Ascending aorta (tissue), 2 donors: ENCODE measurements around the gene NR2F2. TPM values are rescaled to one million over a fixed set of nuclear protein-coding genes. Genes with fewer than 3 reads are reported as not detected.

Experiments
- DNase-seq, 2 donors: peaks; one replicate each; pipeline ENCODE4 v3.0.0-alpha.2; 2019; ENCODE audit warnings: low spot score in 2 of 2
- H3K27ac ChIP-seq, 2 donors: fragments of 200-600 bp; sonication (generic); one replicate each; pipeline ENCODE4 v1.5.1; 2016 to 2017; ENCODE audit warnings: mild to moderate bottlenecking in 1 of 2
- H3K27me3 ChIP-seq: fragments of 200-600 bp; sonication (generic); one replicate; pipeline ENCODE4 v1.5.1; 2017
- H3K36me3 ChIP-seq, 2 donors: fragments of 200-600 bp; sonication (generic); one replicate each; pipeline ENCODE4 v1.5.1; 2016
- H3K4me1 ChIP-seq, 2 donors: fragments of 200-600 bp; sonication (generic); one replicate each; pipeline ENCODE4 v1.5.1; 2016 to 2017; ENCODE audit warnings: mild to moderate bottlenecking in 1 of 2
- H3K4me3 ChIP-seq, 2 donors: fragments of 200-600 bp; sonication (generic); one replicate each; pipeline ENCODE4 v1.5.1; 2016 to 2017; ENCODE audit warnings: mild to moderate bottlenecking in 1 of 2
- H3K9me3 ChIP-seq, 2 donors: fragments of 200-600 bp; sonication (generic); one replicate each; pipeline ENCODE4 v1.5.1; 2016
- CTCF ChIP-seq, 3 experiments: fragments of 200-600 bp in 2 of 3; fragments of 450-650 bp in 1 of 3; sonication (generic) in 2 of 3; IDR thresholded peaks; one replicate each; pipeline ENCODE4 v1.5.1; 2016 to 2019; ENCODE audit warnings: antibody characterized with exemption in 3 of 3, mild to moderate bottlenecking in 1 of 3, moderate library complexity in 1 of 3
- intact Hi-C: fragments of 100-400 bp; cut with DNase I; formaldehyde crosslinking; loops from one replicate; pipeline ENCODE4 v1.15.1; 2023
- total RNA-seq: library from RNA; depleted of rRNA; stranded (reverse); fragments of >200 nt; gene quantifications from one replicate; pipeline ENCODE4 v1.1.0, GENCODE V29; 2016

Gene NR2F2
- total RNA-seq, 1 donor from 2014 or later, result 126 TPM

GRCh38 chr15:96338766-96339618, 8.5 kb downstream of the NR2F2 start:
- H3K4me1 ChIP-seq, result peaks cover 0 to 3% of the 10 kb centered on the region in 2 donors
- no peaks in the 10 kb centered on the region for H3K27me3 ChIP-seq
- no peak for DNase-seq
- no peak for TF ChIP-seq CTCF (IDR thresholded peaks at IDR 0.05)
- peak overlapping the region; percentile 95 for H3K4me3 ChIP-seq
- no peaks in the 10 kb centered on the region for H3K9me3 ChIP-seq
- peak overlapping the region; percentile 91 for H3K27ac ChIP-seq
- intact Hi-C loops, result loop anchor here (1.0 to 10.0 kb wide), 3 partner anchors 9 to 924 kb away; partner anchors contain the start of gene NR2F2
- H3K36me3 ChIP-seq, result peaks cover 4 to 39% of the 10 kb centered on the region in 2 donors

DNA sequence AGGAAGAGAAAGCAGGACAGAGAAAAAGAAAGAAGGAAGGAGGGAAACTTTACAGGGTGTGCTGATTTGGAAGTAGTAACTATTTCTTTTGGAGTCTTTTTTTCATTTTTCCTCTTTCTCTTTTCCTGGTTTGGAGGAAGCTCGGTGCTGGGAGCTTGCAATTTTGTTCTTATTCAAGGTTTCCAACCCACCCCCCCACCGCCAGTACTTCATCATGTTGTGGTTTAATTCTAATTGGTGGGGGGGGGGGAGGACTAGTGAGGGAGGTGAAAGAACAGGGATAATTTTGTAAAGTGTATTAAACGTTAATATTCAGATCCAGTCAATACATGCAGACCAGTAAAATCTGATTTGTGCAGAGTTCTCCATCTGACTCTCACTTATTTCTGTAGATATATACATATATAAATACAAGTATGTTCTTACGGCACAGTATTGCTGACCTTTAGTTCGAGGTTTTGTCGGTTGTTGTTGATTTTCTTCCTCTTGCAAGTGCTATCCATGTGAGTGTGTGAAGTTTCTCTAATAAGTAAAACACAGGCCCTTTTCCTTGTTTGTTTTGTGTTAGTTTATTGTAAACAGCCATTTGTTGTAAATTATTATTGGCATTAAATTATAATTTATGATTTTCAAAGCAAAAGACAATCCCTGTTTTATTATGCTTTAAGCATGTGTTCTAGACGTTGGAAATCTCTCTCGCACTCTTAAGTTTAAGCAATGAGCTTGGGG, 9.3 kb downstream of the NR2F2 start:
- DNase-seq, result no peak
- Histone ChIP-seq H3K27me3 (no peaks in the 10 kb centered on the region), H3K36me3 (peaks cover 0 to 31% of the 10 kb centered on the region in 2 donors), H3K4me3 (peak overlapping the region; percentile 95), H3K9me3 (no peaks in the 10 kb centered on the region), H3K4me1 (peaks cover under 1 to 1% of the 10 kb centered on the region in 2 donors), H3K27ac (peak overlapping the region; percentile 91)
- TF ChIP-seq CTCF (IDR thresholded peaks at IDR 0.05), result no peak
- intact Hi-C loops, result loop anchor here (1.0 to 10.0 kb wide), 4 partner anchors 9 to 1315 kb away; partner anchors contain the start of gene NR2F2

DNA sequence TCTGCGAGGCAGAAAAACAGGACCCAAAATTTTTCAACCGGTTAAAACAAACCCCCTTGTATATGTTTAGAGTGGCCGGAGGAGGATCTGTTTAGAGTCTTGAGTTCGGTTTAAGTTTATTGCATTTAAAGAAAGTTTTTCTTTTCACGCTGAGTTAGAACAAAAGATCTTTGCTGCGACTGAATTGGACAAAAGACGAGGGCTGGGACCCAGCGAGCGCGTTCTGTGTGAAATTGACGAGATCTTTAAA, 9.8 kb downstream of the NR2F2 start:
- no peak for TF ChIP-seq CTCF (IDR thresholded peaks at IDR 0.05)
- DNase-seq, result no peak

DNA sequence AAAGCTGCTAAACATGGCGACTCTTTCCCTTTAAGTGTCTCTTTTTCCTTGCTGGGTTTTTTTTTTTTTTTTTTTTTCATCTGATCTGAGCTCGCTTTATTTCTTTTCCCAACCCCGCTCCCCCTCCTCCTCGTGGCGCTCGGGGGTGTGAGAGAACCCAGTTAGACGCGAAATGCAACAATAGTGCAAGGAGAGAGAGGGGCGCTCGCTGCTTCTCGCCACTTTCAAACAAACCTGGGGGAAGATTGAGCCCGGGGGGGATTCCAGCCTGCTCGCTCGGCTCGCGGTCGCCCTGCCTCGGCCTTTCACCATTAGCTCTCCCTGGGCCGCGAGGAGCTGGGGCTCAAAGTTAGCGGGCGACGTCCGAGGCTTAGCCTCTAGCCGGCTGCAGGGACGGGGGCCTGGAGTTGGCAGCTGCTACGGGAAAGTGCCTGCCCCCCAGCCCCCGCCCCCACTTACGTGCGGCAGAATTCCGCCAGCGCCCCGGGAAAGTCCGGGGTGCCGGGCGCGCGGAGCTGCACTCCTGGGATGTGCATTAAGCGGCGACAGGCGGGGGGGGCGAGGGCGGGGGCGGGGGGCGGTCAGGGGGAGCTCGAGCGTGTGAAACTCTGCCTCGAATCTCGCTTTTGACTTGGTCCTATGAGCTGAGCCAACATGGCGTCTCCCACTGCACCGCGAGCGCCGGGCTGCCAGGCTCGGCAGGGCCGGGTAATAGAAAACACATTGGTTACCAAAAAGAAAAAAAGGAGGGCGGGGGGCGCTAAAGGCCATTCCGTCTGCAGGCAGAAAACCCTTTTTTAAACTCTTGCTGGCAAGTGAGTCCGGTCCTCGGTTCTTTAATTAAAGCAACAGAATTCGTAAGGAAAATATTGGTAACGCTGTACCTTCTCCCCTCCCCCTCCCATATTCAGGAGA, 10.4 kb downstream of the NR2F2 start:
- intact Hi-C loops, result loop anchor here (10.0 kb wide), 1 partner anchor 1316 kb away; no protein-coding TSS in a partner anchor
- peak in 1 of 2 donors; percentile 67 for DNase-seq

More for the DNA sequence above, 9.8 kb downstream of the NR2F2 start:
- Histone ChIP-seq H3K4me1 (peaks cover 0 to 5% of the 10 kb centered on the region in 2 donors), H3K4me3 (peak overlapping the region; percentile 95), H3K36me3 (peaks cover 0 to 26% of the 10 kb centered on the region in 2 donors), H3K27ac (peak overlapping the region; percentile 91), H3K27me3 (no peaks in the 10 kb centered on the region), H3K9me3 (no peaks in the 10 kb centered on the region)
- intact Hi-C loops, result loop anchor here (10.0 kb wide), 1 partner anchor 1315 kb away; no protein-coding TSS in a partner anchor

More for the DNA sequence above, 10.4 kb downstream of the NR2F2 start:
- no peaks in the 10 kb centered on the region for H3K9me3 ChIP-seq
- no peaks in the 10 kb centered on the region for H3K27me3 ChIP-seq
- TF ChIP-seq CTCF (IDR thresholded peaks at IDR 0.05), result no peak
- H3K4me1 ChIP-seq, result peaks cover 0 to 6% of the 10 kb centered on the region in 2 donors
- peaks cover 0 to 20% of the 10 kb centered on the region in 2 donors for H3K36me3 ChIP-seq
- peak overlapping the region; percentile 95 for H3K4me3 ChIP-seq
- peak overlapping the region; percentile 91 for H3K27ac ChIP-seq
